ENCODE data around the gene THSD4.

THSD4 gene

GRCh38 chr15:71679793-71680353, 564.6 kb downstream of the THSD4 start:
- DNase-seq = no peak

GRCh38 chr15:71682001-71682400, 566.7 kb downstream of the THSD4 start:
- no peak for DNase-seq

- no peak for DNase-seq
Measured at GRCh38 chr15:71683411-71684274, 568.4 kb downstream of the THSD4 start.

DNA sequence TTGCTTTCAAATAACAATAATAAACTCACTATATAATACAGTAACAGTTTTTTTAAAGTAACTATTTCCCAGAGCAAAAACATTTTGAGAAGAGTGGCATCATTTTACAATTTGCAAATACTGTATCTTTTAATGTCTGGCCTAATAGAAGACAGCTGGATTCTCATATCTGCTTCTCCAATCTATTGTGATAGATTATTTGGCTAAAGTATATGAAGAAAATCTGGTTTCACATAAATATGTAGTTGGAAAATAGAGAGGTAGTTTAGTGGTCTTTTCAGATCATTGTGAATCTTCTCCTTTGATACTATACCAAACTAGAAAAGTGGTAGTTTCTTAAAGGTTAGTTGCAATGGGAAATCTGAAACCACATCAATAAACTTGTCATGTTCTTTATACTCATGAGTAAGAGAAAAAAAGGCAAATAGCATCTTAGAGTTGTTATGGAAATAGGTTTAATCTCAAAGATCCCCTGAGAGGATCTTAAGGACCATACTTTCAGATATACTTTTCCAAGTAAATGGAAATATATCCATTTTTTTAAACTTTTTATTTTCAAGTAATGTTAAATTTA, 570.2 kb downstream of the THSD4 start:
- DNase-seq = no peak

DNA sequence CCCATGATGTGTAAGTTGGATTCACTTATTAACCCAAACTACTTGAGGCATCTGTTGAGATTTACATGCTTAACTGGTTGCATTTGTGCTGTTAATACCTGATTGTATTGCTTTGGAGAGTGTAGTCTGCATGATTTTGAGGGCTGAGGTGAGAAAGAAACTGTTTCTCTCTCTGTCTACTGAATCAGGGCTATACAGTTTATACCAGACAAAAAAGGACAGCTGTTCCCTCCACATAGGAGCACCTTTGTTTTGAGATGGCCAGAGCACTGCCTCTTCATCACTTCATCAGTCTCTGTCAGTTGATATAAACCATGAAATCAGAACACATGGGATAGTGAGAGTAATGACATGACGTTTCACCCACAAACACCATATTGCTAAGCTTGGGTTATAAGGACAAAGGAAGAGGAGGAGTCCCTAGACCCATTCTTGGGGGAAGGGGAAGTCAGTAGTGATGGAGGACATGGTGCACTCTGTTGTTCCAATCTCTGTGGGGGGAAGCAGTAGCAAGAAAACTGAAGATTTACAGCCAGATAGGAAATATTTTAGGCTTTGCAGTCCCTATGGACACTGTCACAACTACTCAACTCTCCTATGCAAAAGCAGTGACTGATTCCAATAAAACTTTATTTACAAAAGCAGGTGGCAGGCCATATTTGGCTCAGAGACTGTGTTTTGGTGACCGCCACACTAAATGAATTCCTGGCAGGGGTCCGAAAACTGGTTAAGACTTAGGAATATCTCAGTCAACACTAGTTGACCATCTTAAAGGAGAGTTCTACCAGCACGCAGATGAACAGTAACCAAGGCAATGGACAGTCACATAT, 571.2 kb downstream of the THSD4 start:
- DNase-seq = no peak

DNA sequence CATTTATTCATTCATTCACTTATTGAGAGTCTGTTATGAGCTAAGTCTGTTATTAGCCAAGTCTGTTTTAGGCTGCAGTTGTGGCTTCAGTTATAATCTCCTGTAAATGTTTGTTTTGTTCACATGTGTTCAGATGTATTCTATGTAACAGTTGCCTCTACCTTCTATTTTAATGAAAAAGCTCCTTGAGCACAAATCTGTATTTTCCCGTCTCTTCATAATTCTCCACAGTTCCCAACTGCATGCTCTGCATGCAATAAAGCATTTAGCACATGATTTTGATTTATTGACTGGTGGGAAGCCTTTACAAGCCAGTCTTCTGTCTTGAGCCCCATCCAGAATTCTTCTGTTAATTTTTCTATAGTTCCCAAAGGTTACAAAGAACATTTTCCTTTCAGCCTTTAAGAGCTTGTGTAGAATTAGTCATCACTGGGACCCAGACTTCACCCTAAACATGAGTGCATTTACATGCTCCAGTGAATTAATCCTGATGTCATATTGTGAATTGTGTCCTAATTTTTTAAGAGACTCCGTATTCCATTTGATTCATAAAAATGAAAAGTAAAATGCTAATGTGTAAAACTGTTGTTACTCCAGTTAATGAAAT, 572.7 kb downstream of the THSD4 start:
- no peak for DNase-seq

- no peak for DNase-seq
Measured at GRCh38 chr15:71688509-71689094, 573.3 kb downstream of the THSD4 start.

GRCh38 chr15:71691081-71691457, 575.8 kb downstream of the THSD4 start:
- DNase-seq = no peak

DNA sequence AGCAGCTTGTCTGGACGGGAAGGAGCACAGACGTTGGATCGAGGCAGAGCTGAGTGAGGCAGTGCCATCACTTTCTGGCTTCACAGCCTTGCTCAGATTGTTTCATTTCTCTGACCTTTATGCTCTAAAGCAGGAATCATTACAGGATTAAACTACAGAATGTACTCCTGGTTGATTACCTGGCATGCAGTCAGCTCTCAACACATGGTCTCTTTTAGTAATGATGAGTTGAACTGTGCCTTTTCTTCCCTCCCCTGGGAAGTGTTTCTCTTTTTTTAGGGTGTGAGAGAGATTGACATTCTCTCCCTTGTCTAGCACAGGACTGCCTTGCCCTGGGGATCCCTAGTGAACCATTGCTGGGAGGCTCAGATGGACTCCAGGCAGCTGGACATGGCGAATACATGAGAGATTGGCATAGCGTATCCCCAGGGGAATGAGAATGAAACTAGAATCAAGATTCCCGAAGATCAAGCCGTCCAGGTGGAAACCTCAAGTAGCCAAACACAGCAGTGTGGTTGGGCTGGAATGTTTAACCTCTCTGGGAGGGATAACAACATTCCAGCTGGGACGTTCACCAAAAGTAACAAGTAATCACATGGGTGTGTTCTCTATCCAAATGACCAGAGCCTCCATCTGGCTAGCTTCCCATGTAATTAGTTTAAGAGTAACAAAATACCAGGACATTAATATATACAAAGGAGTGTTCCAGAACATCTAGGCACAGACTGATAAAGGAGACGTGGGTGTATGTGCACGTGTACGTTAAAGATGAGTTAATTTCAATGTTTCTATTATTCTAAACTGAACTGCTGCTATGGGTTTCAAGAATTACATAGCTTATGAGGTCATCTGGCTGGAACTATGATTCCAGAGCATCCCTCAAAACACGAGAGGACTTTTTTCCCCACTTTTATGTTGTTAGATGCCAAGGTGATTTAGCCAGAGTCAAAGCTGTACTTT, 576.5 kb downstream of the THSD4 start:
- no peak for DNase-seq

DNA sequence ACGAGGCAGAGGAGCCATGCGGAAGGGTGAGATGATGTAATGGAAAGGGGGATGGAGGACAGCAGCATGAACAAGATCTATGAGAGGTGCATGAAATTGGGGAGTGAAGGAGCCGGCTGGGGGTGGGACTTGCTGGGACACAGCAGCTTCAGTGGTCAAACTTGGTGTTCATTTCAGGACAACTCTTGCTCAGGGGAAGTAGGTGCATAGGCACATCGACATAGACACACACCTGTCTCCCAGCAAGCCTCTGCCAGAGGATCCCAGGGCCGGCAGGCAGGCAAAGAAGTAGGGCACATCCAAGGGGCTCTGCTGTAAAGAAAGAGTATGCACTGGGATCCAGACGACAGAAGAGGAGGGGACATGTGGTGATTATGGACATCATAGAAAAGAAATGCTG, 582.0 kb downstream of the THSD4 start:
- DNase-seq = no peak

- no peak for DNase-seq
Measured at GRCh38 chr15:71698030-71698429, 582.8 kb downstream of the THSD4 start.

DNA sequence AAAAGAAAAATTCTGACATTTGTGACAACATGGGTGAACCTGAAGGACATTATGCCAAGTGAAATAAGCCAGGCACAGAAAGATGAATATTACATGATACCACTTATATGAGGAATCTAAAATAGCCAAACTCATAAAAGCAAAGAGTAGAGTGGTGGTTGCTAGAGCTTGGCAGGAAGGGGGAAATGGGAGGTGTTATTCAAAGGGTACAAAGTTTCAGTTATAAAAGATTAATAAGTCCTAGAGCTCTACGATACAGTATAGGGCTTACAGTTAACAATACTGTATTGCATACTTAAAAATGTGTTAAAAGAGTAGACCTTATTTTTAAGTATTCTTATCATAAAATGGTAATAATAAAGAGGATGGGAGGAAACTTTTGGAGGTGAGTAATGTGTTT, 583.5 kb downstream of the THSD4 start:
- DNase-seq = no peak

DNA sequence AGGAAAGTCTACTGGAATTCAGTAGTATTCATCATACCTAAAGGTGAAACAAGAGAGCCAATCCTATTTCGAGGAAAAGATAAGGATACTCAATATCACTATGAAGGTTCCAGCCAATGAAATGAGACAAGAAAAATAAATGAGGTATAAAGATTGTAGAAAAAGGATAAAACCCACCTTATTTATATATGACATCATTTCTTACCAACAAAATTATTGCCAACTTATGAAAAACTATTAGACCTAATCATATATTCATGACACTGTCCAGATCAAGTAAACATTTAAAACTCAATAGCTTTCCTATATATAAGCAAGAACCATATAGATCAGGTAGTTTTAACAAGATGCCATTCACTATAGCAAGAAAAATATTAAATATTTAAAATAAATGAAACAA, 584.7 kb downstream of the THSD4 start:
- DNase-seq = no peak

DNA sequence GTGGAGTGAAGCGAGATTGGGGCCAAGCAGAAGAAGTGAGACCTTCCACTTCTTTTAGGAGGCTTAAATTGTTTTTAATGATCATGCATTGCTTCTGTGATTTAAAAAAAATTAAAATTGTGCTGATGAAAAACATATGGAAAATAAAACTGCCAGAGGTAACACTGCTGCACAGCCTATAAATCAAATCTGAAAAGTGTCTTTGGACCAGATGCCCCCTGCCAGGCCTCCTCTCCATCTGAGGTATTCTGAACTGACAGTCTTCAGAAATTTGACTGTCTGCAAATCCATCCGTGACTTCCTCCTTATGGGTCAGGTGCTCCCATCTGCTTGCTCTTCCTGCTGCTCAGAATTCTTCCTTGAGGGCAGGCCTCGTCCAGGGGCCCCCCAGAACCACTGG, 586.5 kb downstream of the THSD4 start:
- DNase-seq = no peak

- no peak for DNase-seq
Measured at GRCh38 chr15:71702496-71702895, 587.2 kb downstream of the THSD4 start.

GRCh38 chr15:71705151-71705550, 589.9 kb downstream of the THSD4 start:
- no peak for DNase-seq

GRCh38 chr15:71706461-71707229, 591.4 kb downstream of the THSD4 start:
- no peak for DNase-seq

- no peak for DNase-seq
Measured at GRCh38 chr15:71707230-71708050, 592.2 kb downstream of the THSD4 start.

- no peak for DNase-seq
Measured at GRCh38 chr15:71708051-71708429, 592.8 kb downstream of the THSD4 start.

GRCh38 chr15:71708741-71709140, 593.5 kb downstream of the THSD4 start:
- DNase-seq = no peak
